ENCODE results near the gene ENTPD2. TPM values are rescaled to one million over a fixed set of nuclear protein-coding genes. Genes with fewer than 3 reads are reported as not detected.
A peak's percentile ranks its signal among the peaks of the same experiment; 100 is the strongest.

Gene ENTPD2
- total RNA-seq, 1 donor from 2014 or later = 0.41 TPM

DNA sequence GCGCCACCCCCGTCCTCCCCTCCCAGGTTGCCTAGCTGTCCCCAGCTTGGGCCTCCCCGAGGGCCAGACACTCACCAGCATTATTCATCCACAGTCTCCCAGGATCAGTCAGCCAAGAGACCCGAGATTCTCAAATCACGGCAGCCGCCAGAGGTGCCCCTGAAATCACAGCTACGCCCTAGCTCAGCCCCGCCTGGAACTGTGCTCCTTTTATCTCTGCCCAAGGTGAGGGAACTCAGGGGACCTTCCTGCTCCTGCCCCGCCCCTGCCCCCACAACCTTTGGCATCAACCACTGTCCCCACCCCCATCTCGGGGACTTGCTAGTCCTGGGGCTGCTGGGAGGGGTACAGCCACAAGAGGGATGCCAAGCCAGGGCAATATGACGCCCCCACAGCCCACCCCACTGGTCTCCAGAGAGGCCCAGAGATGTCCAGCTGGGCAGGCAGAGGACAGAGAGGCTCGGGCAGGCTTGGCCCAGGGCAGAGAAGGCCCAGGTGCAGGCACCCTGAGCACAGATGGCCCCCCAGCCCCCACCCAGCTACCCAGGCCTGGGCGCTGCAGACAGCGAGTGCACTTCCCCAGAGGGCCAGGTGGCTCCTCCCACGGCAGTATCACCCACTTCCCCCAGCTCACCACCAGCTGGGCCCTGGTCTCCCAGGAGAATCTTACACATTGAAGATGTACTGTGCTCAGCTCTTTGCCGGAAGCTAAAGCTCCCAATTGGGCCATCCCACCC is 21.8 kb downstream of the ENTPD2 start, which contains the start of gene FUT7:
Gene FUT7, minus strand, starts transcription at position 185 of the 737 bp plus-strand sequence. Its CDS starts 97 bp downstream, at position 88.
- DNase-seq = peak; percentile 71
- Histone ChIP-seq H3K27ac (peak within 1 kb of the TSS; percentile 36), H3K4me3 (peak within 1 kb of the TSS; percentile 8), H3K27me3 (no peaks in the 10 kb centered on the region), H3K4me1 (peaks cover 40% of the 10 kb centered on the region), H3K9me3 (no peaks in the 10 kb centered on the region), H3K36me3 (no peaks in the 10 kb centered on the region)
- intact Hi-C loops (cut with DNase I) = loop anchor here (5.0 to 10.0 kb wide), 2 partner anchors 87 to 245 kb away; partner anchors contain the start of genes C8G and FBXW5
- no peak for ATAC-seq
- TF ChIP-seq, protein P1, sequence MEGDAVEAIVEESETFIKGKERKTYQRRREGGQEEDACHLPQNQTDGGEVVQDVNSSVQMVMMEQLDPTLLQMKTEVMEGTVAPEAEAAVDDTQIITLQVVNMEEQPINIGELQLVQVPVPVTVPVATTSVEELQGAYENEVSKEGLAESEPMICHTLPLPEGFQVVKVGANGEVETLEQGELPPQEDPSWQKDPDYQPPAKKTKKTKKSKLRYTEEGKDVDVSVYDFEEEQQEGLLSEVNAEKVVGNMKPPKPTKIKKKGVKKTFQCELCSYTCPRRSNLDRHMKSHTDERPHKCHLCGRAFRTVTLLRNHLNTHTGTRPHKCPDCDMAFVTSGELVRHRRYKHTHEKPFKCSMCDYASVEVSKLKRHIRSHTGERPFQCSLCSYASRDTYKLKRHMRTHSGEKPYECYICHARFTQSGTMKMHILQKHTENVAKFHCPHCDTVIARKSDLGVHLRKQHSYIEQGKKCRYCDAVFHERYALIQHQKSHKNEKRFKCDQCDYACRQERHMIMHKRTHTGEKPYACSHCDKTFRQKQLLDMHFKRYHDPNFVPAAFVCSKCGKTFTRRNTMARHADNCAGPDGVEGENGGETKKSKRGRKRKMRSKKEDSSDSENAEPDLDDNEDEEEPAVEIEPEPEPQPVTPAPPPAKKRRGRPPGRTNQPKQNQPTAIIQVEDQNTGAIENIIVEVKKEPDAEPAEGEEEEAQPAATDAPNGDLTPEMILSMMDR (IDR thresholded peaks at IDR 0.05) = no peak

DNA sequence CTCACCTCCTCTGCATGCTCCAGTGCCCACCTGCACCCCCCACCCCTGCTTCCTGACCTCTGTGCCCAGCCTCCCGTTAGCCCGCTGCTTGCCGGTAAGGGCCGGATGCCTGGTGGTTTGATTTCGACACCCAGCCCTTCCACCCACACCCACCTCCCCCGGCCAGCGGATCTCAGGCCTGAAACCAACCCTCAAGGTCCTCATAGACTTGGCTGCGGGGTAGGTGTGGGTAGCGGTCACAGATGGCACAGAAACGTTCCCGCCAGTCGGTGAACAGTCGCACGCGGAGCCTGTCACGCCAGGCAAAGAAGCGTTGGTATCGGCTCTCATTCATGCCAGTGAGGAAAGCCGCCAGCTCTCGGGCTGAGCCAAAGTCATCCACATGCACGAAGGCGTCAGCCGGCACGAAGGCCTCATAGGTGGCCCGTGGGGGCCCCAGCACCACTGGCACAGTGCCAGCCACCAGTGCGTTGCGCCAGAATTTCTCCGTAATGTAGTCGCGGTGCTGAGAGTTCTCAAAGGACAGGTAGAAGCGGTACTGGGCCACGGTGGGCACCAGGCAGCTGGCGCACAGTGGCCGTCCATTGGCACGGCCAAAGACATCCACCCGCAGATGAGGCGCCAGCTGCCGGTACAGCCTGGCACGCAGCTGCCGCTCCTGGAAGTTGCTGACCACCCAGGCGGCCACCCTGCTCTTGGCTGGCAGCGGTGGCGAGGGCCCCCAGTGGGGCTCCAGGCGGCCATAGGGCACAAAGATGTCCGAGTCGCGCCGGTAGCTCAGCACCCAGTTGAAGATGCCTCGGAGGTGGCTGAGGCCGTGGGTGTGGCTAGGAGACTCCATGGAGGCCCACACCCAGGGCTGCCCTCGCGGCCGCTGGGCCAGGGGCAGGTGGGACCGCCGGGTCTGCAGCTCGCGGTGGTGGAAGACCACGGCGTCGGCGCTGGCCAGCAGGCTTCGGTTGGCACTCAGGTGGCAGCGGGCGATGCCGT is 23.0 kb downstream of the ENTPD2 start:
- H3K4me3 ChIP-seq = no peak overlapping the region
- peak; percentile 85 for DNase-seq

DNA sequence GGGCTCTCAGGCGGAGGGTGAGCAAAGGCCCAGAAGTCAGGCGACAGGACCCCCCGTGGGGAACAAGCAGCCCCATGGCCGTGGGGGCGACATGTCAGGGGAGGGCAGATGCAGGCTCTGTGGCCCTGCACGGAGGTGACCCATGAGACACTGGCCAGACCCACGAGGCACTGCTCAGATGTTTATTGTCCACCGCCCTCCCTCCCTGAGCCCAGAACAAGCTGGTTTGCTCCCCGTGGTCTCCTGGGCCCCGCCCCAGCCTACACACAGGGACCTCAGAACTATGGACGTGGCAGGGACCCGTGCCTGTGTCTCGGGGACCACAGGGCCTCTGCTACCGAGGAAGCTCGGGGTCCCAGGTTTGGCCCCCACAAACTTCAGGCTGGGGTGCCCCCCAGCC is 23.9 kb downstream of the ENTPD2 start:
- no peak overlapping the region for H3K4me3 ChIP-seq
- no peaks in the 10 kb centered on the region for H3K27me3 ChIP-seq
- H3K9me3 ChIP-seq = no peaks in the 10 kb centered on the region
- TF ChIP-seq, protein P1 (IDR thresholded peaks at IDR 0.05) = no peak
- DNase-seq (no peak), ATAC-seq (no peak)
- intact Hi-C loops (cut with DNase I) = loop anchor here (5.0 to 10.0 kb wide), 2 partner anchors 85 to 243 kb away; partner anchors contain the start of genes C8G and FBXW5
- H3K4me1 ChIP-seq = peaks cover 44% of the 10 kb centered on the region
- no peaks in the 10 kb centered on the region for H3K36me3 ChIP-seq
- H3K27ac ChIP-seq = peak overlapping the region; percentile 36

More for the DNA sequence above, 23.0 kb downstream of the ENTPD2 start:
- H3K36me3 ChIP-seq = no peaks in the 10 kb centered on the region
- peaks cover 45% of the 10 kb centered on the region for H3K4me1 ChIP-seq
- peak; percentile 1 for ATAC-seq
- H3K27me3 ChIP-seq = no peaks in the 10 kb centered on the region
- peak overlapping the region; percentile 36 for H3K27ac ChIP-seq
- H3K9me3 ChIP-seq = no peaks in the 10 kb centered on the region
- TF ChIP-seq, protein P1 (IDR thresholded peaks at IDR 0.05) = no peak
- intact Hi-C loops (cut with DNase I) = loop anchor here (5.0 to 10.0 kb wide), 2 partner anchors 86 to 244 kb away; partner anchors contain the start of genes C8G and FBXW5

DNA sequence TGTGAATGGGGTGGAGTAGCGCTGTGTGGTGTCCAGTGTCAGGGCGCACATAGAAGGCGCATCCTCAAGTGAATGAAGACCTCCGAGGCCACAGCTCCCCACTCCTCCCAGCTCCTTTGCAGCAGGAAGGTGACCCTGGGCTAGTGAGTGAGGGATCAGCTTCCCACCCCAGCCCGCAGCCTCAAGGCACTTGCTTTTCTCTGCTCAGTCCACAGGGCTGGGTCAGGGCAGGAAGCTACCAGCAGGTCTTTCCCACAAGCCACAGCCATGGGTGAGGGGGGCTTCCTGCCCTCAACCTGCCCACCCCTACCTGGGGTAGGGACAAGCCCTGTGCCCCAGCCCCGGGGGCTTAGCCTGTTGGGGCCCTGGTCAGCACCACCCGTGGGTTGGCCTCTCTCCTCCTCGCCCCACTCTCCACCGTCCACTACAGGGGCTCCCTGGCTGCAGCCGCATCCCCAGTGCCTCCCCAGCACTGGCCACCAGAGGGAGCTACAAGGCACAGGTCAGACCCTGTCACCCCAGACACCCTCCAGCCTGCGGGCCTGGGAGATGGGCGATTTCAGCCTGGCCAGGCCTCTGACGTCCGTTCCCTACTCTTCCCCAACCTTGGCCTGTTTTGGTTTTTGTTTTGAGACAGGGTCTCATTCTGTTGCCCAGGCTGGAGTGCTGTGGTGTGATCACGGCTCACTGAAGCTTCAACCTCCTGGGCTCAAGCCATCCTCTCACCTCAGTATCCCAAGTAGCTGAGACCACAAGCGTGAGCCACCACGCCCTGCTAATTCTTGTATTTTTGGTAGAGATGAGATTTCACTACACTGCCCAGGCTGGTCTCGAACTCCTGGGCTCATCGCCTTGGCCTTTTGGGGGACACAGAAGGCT is 24.6 kb downstream of the ENTPD2 start:
- no peaks in the 10 kb centered on the region for H3K9me3 ChIP-seq
- ATAC-seq = peak; percentile 78
- TF ChIP-seq, protein P1 (IDR thresholded peaks at IDR 0.05) = peak; percentile 92
- H3K27me3 ChIP-seq = no peaks in the 10 kb centered on the region
- peak; percentile 89 for DNase-seq
- peak overlapping the region; percentile 36 for H3K27ac ChIP-seq
- peaks cover 37% of the 10 kb centered on the region for H3K4me1 ChIP-seq
- peak overlapping the region; percentile 62 for H3K4me3 ChIP-seq
- H3K36me3 ChIP-seq = no peaks in the 10 kb centered on the region
- intact Hi-C loops (cut with DNase I) = no loop called here
